HL-60 (cell line): ENCODE measurements around the gene COCH.

Source experiments
- POLR2AphosphoS5 ChIP-seq: IDR thresholded peaks from 2 replicates; pipeline ENCODE4 v1.6.1; 2012; ENCODE audit warnings: low read depth
- SPI1 ChIP-seq: IDR thresholded peaks from 2 replicates; pipeline ENCODE4 v1.6.1; 2012; ENCODE audit warnings: low read depth, mild to moderate bottlenecking, borderline replicate concordance
- TF ChIP-seq, protein P1 (sequence below): IDR thresholded peaks from one replicate; pipeline ENCODE4 v1.5.1; 2011; ENCODE audit warnings: low read length, control low read depth, inconsistent platforms; ENCODE audit not compliant: insufficient read depth
- TF ChIP-seq, protein P2 (sequence below): IDR thresholded peaks from 2 replicates; pipeline ENCODE4 v1.6.1; 2012; ENCODE audit warnings: low read depth; ENCODE audit not compliant: insufficient replicate concordance

DNA sequence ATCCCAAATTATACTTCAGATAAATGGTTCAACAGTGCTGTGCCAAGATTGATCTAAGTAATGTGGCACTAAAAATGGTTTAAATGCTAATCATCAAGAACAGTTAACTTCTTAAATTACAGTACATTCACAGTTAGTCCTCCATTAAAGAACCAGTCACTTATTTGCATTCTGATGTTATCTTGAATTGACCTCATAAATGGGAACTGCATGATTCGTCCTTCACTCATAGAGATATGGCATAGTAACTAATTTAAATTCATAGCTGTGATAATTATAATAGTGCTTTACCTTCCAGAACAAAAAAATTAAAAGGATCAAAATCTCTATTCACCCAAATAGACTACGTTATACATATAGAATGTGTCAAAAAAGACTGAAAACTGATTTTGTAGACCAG is 61.1 kb downstream of the COCH start:
- TF ChIP-seq, protein P1, sequence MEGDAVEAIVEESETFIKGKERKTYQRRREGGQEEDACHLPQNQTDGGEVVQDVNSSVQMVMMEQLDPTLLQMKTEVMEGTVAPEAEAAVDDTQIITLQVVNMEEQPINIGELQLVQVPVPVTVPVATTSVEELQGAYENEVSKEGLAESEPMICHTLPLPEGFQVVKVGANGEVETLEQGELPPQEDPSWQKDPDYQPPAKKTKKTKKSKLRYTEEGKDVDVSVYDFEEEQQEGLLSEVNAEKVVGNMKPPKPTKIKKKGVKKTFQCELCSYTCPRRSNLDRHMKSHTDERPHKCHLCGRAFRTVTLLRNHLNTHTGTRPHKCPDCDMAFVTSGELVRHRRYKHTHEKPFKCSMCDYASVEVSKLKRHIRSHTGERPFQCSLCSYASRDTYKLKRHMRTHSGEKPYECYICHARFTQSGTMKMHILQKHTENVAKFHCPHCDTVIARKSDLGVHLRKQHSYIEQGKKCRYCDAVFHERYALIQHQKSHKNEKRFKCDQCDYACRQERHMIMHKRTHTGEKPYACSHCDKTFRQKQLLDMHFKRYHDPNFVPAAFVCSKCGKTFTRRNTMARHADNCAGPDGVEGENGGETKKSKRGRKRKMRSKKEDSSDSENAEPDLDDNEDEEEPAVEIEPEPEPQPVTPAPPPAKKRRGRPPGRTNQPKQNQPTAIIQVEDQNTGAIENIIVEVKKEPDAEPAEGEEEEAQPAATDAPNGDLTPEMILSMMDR = no peak
- TF ChIP-seq SPI1 (no peak), POLR2AphosphoS5 (no peak)
- TF ChIP-seq, protein P2, sequence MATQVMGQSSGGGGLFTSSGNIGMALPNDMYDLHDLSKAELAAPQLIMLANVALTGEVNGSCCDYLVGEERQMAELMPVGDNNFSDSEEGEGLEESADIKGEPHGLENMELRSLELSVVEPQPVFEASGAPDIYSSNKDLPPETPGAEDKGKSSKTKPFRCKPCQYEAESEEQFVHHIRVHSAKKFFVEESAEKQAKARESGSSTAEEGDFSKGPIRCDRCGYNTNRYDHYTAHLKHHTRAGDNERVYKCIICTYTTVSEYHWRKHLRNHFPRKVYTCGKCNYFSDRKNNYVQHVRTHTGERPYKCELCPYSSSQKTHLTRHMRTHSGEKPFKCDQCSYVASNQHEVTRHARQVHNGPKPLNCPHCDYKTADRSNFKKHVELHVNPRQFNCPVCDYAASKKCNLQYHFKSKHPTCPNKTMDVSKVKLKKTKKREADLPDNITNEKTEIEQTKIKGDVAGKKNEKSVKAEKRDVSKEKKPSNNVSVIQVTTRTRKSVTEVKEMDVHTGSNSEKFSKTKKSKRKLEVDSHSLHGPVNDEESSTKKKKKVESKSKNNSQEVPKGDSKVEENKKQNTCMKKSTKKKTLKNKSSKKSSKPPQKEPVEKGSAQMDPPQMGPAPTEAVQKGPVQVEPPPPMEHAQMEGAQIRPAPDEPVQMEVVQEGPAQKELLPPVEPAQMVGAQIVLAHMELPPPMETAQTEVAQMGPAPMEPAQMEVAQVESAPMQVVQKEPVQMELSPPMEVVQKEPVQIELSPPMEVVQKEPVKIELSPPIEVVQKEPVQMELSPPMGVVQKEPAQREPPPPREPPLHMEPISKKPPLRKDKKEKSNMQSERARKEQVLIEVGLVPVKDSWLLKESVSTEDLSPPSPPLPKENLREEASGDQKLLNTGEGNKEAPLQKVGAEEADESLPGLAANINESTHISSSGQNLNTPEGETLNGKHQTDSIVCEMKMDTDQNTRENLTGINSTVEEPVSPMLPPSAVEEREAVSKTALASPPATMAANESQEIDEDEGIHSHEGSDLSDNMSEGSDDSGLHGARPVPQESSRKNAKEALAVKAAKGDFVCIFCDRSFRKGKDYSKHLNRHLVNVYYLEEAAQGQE = no peak
